Gastrocnemius medialis (tissue), 4 donors: ENCODE results near the gene ZNG1A.
"Not testable (repeated sequence)": the region's sequence is repeated elsewhere in the genome, so short reads cannot be mapped to it uniquely, and the experiment has no call there.

Experiments used
- CTCF ChIP-seq, 5 experiments: fragments of 450-650 bp in 3 of 5; fragments of 200-600 bp in 2 of 5; sonication (generic) in 2 of 5; IDR thresholded peaks in 4 of 5; conservative IDR thresholded peaks in 1 of 5; 1 replicate in 4 of 5; 2 replicates in 1 of 5; pipeline ENCODE4 v1.5.1; 2016 to 2019; ENCODE audit warnings: antibody characterized with exemption in 5 of 5, mild to moderate bottlenecking in 3 of 5, moderate library complexity in 3 of 5
- POLR2A ChIP-seq, 2 donors: fragments of 450-650 bp; IDR thresholded peaks; one replicate each; pipeline ENCODE4 v1.6.1; 2017; ENCODE audit warnings: antibody characterized with exemption in 2 of 2, mild to moderate bottlenecking in 2 of 2, moderate library complexity in 2 of 2

- not testable (repeated sequence) for TF ChIP-seq CTCF (IDR thresholded peaks at IDR 0.05 in 4 of 5, conservative IDR thresholded peaks at IDR 0.05 in 1 of 5); POLR2A (IDR thresholded peaks at IDR 0.05)
Measured at GRCh38 chr9:76389-76788, 102.5 kb downstream of the ZNG1A start.
